Brain microvascular endothelial cell (primary cell): ENCODE measurements around the gene SPNS3.

Source experiments
- DNase-seq: peaks from one replicate; pipeline ENCODE4 v3.0.0-alpha.2; 2020
- H3K27ac ChIP-seq: fragments of 250-450 bp; sonication (Bioruptor Pico); 2 replicates; pipeline ENCODE4 v1.5.1; 2020; ENCODE audit warnings: mild to moderate bottlenecking, moderate library complexity
- H3K27me3 ChIP-seq: fragments of 250-450 bp; sonication (Bioruptor Pico); replicated peaks from 2 replicates; pipeline ENCODE4 v1.5.1; 2020; ENCODE audit warnings: mild to moderate bottlenecking
- H3K36me3 ChIP-seq: fragments of 250-450 bp; sonication (Bioruptor Pico); replicated peaks from 2 replicates; pipeline ENCODE4 v1.5.1; 2020; ENCODE audit warnings: mild to moderate bottlenecking
- H3K4me3 ChIP-seq: 2 replicates; pipeline ENCODE4 v1.5.1; 2011; ENCODE audit warnings: low read depth, mild to moderate bottlenecking, control low read depth, low read length, moderate library complexity
- in situ Hi-C: cut with HindIII; loops from 2 replicates; pipeline ENCODE4 v1.10.0; 2017; ENCODE audit warnings: low sequenced_read_pairs, low pct_ligation_motif_present
- TF ChIP-seq, protein P1 (sequence below): IDR thresholded peaks from 2 replicates; pipeline ENCODE4 v1.5.1; 2011; ENCODE audit warnings: low read depth, mild to moderate bottlenecking, moderate library complexity, low read length, control low read depth, inconsistent platforms; ENCODE audit errors: missing control alignments

Gene SPNS3

DNA sequence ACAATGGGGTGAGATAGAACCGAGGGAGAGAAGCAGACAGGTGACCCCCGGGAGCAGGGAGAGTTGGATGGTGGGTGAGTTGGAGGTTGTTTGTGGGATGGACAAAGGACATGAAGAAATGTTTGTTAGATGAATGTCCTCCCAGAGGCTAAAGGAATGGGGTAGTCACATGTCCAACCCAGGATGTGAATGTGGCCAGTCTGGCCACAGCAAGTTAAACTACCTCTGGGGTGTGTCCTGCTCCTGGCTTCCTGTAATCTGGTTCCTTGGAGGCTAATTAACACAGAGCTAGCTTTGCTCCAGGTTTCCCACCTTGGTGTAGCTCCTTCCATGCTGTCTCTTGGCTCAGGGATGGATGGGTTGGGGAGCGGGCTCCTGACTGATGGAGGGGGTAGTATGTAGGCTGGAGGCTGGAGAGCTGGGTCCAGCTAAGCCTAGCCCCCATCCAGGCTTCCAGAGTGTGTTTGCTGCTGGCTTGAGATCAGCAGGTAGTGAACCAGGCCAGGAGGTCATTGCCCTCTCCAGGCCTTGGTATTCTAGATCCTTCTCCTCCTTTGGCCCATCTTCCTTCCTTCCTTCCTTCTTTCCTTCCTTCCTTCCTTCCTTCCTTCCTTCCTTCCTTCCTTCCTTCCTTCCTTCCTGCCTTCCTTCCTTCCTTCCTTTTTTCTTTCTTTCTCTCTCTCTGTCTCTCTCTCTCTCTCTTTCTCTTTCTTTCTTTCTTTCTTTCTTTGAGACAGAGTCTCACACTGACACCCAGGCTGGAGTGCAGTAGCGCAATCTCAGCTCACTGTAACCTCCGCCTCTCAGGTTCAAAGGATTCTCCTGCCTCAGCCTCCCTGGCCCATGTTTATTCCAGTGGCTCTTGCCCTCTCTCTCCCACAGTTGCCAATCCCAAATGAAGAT lies 39.3 kb upstream of the SPNS3 start:
- H3K27me3 ChIP-seq: no peaks in the 10 kb centered on the region
- H3K27ac ChIP-seq: no peak overlapping the region
- no peaks in the 10 kb centered on the region for H3K36me3 ChIP-seq
- TF ChIP-seq, protein P1, sequence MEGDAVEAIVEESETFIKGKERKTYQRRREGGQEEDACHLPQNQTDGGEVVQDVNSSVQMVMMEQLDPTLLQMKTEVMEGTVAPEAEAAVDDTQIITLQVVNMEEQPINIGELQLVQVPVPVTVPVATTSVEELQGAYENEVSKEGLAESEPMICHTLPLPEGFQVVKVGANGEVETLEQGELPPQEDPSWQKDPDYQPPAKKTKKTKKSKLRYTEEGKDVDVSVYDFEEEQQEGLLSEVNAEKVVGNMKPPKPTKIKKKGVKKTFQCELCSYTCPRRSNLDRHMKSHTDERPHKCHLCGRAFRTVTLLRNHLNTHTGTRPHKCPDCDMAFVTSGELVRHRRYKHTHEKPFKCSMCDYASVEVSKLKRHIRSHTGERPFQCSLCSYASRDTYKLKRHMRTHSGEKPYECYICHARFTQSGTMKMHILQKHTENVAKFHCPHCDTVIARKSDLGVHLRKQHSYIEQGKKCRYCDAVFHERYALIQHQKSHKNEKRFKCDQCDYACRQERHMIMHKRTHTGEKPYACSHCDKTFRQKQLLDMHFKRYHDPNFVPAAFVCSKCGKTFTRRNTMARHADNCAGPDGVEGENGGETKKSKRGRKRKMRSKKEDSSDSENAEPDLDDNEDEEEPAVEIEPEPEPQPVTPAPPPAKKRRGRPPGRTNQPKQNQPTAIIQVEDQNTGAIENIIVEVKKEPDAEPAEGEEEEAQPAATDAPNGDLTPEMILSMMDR: no peak
- DNase-seq: no peak
- in situ Hi-C loops: no loop called here
- no peak overlapping the region for H3K4me3 ChIP-seq

DNA sequence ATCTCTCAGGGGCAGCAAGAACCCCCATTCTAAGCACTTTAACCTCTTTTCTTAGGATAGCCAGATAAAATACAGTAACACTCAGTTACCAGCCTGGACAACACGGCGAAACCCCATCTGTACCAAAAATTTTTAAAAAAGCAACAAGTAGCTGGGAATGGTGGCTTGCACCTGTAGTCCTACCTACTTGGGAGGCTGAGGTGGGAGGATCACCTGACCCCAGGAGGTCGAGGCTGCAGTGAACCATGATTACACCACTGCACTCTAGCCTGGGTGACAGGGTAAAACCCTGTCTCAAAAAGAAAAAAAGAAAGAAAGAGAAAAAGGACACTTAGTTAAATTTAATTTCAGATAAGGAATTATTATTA lies 38.6 kb upstream of the SPNS3 start:
- Histone ChIP-seq H3K27ac (no peak overlapping the region), H3K27me3 (no peaks in the 10 kb centered on the region), H3K4me3 (no peak overlapping the region), H3K36me3 (no peaks in the 10 kb centered on the region)
- in situ Hi-C loops: no loop called here
- no peak for DNase-seq
- TF ChIP-seq, protein P1: no peak

DNA sequence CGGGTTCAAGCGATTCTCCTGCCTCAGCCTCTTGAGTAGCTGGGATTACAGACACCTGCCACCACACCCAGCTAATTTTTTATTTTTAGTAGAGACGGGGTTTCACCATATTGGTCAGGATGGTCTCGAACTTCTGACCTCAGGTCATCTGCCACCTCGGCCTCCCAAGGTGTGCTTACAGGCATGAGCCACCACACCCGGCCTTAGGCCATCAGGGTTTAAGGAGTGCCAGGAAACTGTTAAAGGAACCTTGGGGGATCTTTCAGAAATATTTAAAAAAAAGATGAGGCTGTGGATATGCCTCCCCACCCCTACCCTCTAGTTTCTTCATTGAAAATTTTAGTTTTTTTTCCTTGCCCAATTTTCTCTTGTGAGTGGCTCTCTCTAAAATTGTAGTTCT lies 35.9 kb upstream of the SPNS3 start:
- in situ Hi-C loops: no loop called here
- TF ChIP-seq, protein P1: no peak
- Histone ChIP-seq H3K4me3 (no peak overlapping the region), H3K36me3 (no peaks in the 10 kb centered on the region), H3K27me3 (no peaks in the 10 kb centered on the region), H3K27ac (no peak overlapping the region)
- no peak for DNase-seq

DNA sequence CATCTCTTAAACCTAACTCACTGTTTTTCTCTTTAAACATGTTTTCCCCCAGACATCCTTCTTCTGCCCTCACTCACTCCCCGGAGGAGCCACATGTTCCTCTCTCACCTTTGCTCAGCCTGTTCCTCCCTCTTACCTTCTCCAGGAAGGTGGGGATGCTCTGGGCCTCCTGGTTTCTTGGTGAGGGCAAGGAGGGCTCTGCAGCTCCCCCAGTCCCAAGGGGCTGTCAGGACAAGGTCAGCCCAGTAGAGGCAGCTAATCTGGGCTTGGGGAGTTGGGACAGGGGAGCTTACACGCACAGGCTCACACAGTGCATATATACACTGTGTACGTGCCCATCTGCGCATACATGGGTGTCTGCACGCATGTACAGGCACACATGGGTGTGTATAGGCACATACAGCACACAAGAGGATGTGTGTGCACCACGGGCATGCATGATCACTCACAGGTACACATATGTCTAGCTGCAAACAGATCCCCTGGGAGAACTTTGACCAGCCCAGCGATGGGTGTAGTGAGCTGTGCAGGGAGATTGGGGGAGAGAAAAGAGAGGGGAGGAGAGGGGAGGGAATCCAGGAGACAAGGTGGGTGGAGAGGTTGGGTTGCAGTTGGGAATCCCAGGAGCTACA lies 28.6 kb upstream of the SPNS3 start:
- Histone ChIP-seq H3K27ac (no peak overlapping the region), H3K4me3 (no peak overlapping the region), H3K36me3 (no peaks in the 10 kb centered on the region), H3K27me3 (no peaks in the 10 kb centered on the region)
- in situ Hi-C loops: loop anchor here (25.0 kb wide), 1 partner anchor 193 kb away; no protein-coding TSS in a partner anchor
- TF ChIP-seq, protein P1: no peak
- DNase-seq: no peak

DNA sequence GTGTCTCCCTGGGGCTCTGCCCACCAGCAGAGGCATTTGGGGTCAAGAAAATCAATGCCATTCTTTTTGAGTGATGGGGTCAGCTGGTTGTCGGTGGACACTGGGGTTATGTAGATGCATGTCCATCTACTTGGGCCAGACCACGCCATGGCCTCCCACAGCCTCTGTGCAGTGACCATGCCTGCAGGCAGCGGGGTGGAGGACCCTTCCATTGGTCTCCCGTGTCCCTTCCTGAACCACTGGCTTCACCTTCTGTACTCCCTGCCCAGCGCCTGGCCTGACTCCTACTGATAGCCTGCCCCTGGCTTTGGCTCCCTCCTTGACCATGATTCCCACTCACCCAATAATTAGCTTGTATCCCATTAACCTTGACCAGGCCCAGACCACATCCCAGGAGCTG lies 28.0 kb upstream of the SPNS3 start:
- no peaks in the 10 kb centered on the region for H3K36me3 ChIP-seq
- in situ Hi-C loops: loop anchor here (25.0 kb wide), 1 partner anchor 193 kb away; no protein-coding TSS in a partner anchor
- H3K4me3 ChIP-seq: no peak overlapping the region
- TF ChIP-seq, protein P1: no peak
- no peaks in the 10 kb centered on the region for H3K27me3 ChIP-seq
- DNase-seq: no peak
- H3K27ac ChIP-seq: no peak overlapping the region
